Islet of Langerhans (tissue), 1 donor: ENCODE results near the gene DYNC1LI1.

Experiments used
- FAIRE-seq: peaks from one replicate; lab custom pipeline; 2011; peaks lifted over from hg19 to GRCh38; lab: Jason Lieb, UNC

The DYNC1LI1 gene

DNA sequence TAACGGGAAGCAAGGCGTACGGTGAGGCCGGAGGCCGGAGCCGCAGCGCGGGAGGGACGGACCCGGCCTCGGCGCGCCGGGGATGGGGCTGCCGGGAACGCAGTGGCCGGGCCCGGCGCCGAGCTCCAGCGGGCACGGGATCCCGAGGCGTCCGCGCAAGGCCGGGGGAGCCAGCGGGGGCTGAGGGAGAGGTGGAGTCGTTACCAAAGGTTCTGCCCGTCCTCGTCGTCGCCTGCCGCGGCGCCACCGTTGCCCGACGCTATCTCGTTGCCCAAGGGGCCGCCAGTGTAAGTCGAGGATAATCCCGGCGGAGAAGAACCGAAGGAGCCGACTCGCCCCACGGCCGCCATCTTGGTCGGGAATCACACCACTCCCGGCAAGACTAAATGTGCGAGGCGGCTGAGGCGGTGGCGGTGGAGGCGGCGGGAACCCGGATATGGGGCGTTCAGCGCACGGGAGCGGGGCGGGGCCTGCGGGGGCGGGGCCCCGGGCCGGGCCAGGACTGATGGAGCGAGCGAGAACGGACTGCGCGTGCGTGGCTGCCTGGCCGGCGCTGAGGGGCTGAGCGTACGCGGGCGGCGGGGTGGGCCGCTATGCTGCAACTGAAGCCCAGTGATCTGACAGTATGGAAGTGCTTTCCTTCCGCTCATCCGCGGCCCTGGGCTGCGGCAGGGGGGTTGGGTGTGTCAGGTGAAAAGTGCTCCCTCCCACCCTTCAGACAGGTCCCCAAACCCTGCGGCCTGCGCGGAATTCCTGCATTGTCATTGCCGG is at the start of gene DYNC1LI1:
DYNC1LI1 (minus strand) TSS at position 438 of the 771 bp plus-strand sequence; CDS start at position 350, 88 bp downstream.
- no peak for FAIRE-seq

DNA sequence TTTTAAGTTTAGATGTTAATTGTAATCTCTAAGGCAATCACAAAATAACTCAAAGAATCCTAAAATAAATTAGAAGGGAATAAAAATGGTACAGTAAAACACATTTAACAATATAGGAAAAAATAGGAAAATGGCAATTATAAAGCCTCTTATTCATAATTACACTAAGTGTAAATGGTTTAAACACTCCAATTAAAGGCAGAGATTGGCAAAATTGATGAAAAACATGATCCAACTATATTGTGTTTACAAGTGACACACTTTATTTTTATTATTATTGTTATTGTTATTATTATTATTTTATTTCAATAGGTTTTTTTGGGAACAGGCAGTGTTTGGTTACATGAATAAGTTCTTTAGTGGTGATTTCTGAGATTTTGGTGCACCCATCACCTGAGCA is 48.7 kb upstream of the DYNC1LI1 start:
- FAIRE-seq, result no peak

DNA sequence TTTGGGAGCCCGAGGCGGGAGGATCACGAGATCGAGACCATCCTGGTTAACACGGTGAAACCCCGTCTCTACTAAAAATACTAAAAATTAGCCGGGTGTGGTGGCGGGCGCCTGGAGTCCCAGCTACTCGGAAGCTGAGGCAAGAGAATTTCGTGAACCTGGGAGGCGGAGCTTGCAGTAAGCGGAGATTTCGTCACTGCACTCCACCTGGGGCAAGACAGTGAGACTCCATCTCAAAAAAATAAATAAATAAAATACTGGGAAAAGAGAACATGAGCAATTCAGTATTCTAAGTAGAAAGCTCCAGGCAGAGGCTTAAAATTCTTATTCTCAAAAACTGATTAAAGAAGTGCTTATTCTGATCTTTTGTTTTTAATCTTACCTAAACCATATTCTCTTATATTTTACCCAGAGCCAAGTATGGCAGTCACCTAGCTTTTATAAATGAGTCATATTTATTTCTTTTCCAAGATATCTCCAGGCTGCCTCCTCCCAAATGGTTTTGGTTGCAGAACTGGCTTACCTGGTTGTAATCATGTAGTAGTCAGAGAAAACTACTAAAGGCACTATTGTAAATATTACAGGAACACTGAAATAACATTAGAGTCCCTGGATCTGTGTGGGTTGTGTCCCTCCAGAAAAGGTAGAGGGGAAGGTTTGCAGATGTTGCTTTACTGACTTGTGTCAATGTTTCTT is 45.8 kb upstream of the DYNC1LI1 start:
- FAIRE-seq, result no peak

DNA sequence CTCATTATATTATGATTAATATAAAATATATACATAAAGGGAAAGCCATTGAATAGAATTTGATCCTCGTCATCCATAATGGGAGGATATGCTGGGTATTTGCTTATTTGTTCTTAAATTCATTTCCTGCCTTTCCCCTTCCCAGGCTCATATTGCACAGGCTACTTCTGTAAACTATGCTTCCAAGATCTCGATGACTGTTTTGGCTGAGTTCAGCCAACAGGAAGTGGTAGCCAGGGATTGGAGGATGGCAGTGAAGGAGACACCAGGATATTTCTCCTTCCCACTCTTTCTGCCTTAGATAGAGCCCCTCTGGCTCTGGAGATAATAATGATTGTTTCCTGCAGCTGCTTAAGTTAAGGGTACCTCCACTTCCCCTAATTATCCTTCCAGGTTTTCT is 44.3 kb upstream of the DYNC1LI1 start:
- FAIRE-seq, result no peak

DNA sequence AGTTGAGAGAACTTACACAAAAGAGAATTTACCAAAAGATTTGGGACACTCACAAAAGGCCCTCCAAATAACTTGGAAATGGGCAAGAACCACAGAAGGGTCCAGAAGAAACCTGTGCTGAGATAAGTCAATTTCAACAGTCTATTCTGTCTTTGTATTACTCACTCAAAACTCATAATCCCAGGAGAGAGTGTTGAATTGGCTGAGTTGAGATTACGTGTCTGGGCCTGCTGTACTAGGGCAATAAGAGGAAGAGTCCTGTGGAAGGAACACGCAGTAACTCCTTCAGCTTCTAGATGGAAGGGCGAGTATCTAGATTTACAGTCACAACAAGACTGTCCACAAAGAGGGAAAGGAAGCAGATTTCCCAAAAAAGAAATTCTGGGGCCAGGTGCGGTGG is 42.5 kb upstream of the DYNC1LI1 start:
- no peak for FAIRE-seq

DNA sequence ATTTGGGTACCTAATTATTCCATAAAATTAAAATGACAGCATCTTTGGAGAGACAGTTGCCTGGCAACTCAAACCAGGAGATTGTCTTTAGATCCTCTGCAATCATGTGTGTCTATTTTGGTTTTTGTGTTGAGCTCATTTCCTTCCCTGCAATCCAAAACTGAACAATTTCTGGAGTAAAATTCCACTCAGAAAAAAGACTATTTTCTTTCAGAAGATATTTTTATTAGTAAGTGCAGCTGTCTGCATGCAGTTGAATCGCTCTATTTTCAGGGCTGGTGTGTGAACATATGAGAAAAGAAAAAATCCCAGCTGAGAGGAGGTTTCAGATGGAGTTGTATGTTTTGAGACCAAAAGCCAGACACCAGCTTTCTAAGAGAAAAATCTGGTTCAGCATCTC is 41.9 kb upstream of the DYNC1LI1 start:
- no peak for FAIRE-seq

DNA sequence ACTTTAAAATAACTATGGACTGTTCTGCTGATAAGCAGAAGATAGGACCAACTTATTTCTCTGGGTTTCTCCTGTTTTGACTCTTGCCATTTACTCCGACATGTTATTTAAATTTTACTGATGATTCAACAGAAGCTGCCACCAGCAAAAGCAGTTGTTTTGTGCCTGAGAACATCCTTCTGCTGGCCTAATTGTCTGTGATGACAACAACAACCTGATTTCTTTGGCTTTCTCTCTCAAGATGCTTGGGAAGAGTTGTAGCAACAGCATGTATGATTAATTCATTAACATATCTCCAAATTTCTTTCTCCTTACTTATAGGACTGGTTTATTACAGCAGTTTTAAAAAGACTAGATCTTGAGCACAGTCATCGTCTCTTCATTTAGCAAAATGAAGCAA is 36.9 kb upstream of the DYNC1LI1 start:
- FAIRE-seq, result no peak

DNA sequence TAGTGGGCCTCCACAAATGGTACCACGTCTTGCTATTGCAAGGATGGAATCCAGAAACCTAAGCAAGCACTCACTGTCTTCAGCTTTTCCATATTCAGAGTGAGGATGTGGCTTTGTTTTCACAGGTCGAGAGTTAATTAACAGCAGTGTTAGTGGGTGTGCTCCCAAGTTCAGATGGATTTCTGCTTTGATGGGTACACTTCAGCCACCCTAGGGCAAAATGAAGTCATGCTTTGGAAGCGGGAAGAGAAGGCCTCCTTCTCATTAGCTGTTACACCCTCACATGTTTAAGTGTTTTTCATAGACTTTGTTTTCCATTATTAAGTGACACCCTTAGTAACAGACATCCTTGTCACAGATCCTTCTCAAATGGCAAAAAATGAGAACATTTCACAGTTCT is 36.3 kb upstream of the DYNC1LI1 start:
- no peak for FAIRE-seq

DNA sequence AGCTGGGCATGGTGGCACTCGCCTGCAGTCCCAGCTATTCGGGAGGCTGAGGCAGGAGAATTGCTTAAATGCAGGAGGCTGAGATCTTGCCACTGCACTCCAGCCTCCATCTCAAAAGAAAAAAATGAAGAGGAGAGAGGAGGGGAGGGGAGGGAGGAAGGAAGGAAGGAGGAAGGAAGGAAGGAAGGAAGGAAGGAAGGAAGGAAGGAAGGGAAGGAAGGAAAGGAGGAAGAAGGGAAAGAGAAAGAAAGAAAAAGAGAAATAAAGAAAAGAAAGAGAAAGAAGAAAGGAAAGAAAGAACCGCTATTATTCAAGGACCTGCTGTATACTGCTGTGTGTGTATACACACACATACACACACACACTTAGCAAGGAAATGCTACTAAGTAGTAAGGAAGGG is 35.6 kb upstream of the DYNC1LI1 start:
- no peak for FAIRE-seq

DNA sequence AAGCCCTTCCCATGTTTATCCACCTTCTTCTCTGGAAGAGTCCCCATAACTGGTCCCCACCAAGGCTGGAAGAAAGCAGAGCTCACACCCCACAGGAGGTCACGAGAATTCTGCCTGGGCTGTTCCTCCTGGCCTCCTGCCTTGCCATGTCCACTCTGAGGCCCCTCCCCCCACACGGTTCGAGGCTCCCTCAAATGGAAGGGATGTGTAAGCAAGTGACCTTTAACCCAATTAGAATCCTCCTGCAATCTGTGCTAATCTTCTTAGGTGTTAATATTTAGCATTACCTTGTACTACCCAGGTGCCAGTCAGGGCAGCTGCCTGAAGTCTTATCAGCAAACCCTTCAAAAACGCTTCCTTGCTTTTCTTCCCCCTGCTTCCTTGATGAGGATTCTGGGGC is 32.4 kb upstream of the DYNC1LI1 start:
- FAIRE-seq, result no peak

DNA sequence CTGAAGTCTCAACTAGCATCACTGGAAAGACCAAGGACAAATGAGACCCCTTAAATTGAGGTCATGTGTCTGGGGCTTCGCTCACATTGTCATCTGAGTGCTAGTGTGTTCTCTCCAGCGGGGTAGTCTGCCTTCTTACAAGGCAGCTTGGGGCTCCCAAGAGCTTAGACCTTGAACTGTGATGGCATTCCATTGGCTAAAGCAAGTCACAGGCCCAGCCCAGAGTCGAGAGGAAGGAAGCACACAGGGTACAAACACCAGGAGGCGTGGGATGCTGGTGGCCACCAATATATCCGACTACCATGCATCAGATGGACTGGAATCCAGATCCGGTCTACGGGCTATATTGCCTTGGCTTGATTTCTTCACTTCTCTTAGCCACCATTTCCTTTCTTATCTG is 31.5 kb upstream of the DYNC1LI1 start:
- no peak for FAIRE-seq

DNA sequence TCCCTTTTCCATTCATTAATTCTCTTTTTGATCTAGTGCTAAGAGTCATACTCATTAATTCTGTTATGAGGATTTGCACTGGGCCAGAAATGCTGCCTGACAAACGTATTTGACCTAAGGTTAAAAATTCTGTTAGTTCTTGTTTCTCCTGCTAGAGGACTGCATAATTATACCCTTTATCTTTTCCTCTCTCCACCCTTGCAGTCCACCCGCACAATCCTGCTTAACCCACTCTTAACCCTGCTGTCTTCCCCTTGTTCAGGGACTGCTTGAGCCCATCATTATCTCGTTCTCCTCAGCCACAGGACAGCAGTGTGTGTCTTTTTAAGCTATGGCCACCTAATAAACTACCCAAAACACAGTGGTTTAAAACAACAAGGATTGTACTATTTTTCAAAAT is 31.1 kb upstream of the DYNC1LI1 start:
- FAIRE-seq, result no peak

DNA sequence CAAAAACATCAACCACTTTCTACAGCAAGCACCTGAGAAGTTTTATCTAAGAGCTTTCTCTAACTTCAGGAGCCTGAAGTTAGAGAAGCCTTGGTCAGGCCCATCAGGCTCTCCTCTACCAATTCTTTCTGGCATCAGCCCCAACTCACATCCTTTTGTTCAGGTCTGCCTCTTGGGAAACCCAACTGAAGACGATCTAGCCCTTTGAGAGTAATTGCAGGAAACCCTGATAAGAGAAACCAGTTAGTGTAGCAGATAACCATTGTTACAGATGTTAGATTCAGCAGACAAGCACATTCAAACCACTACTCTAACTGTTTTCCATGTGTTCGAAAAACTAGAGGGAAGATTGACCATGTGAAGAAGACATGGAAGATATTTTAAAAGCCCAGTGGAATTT is 27.0 kb upstream of the DYNC1LI1 start:
- FAIRE-seq, result no peak

DNA sequence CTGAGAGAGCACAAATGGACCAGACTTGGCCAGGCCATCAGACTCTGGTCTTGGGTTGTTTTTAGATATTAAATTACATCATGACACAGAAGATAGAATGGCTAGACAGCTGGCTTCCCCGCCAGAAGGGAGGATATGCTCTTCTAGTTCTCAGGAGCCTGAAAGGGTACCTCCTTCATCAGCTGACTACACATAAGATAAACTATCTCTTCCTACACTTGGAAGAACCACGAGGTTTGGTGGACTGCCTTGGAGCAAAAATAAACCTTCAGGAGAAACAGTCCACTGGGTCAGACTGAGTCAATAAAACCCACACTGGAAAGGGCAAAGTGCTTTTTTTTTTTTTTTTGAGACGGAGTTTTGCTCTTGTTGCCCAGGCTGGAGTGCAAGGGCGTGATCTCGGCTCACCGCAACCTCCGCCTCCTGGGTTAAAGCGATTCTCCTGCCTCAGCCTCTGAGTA is 26.3 kb upstream of the DYNC1LI1 start:
- no peak for FAIRE-seq

DNA sequence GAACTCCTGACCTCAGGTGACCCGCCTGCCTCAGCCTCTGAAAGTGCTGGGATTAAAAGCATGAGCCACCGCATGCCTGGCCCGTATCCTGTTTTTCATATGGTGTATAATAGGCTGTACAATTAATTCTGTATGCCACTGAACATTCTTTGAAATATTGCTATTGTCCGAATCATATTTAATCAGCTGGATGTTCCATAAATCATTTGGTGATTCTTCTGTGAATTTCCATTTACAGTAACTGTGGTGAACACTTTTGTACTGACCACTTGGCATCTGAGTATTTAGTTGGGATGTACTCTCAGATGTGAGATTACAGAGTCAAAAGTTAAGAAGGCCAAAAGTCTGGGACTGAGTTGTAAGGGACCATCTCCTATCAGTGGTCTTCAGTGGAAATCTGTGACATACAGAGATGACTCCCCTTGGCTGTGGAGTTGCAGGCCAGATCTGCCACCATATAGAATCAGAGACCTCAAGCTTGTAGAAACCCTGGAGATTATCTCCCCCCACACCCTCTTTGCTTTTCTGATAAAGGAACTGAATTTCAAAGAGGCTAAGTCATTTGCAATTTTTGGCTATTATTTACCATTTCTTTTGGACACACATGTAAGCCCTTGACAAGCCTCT is 25.7 kb upstream of the DYNC1LI1 start:
- no peak for FAIRE-seq

DNA sequence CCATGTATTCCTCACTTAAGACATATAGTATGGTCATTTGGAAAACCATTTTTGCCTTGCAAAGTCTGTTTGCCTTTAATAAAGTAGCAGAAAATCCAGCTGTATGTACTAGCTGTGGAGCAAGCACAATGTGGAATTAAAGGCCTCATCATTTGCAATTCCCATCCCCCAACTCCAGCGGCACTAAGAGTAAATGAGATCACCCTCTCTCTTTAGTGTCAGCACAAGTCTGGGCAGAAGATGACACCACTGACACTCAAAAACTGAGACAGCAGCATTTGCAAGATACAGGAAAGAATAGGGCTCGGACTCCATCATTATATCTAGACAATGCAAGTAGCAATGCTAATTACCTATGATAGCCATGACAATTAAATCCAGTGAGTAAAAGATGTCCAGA is 24.7 kb upstream of the DYNC1LI1 start:
- no peak for FAIRE-seq

DNA sequence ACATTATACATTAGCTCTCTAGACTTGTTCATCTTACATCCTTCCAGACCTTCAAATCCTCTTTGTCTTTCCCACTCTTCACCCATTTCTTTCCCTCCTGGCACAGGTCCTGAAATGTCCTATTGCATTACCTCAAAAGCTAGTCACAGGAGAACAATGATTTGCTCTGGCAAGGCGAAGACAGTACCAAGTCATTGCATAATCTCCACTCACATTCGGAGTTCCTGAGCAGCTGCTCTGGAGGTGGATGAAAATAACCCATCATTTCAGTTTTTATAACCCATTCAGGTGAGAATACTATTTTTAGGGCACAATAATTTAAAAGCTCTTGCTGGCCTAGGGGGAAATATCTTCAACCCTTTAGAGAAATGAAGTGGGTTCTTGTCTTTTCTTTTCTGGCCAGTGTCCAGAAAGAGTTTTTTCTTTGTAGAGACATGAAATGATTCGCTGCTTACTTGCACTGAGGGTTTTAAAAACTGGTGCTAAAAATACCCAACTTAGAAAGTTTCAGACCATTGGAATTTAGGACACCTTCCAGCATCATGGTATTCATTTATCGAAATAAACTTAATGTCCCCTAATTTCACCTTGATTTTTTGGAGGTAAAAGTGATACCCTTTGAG is 23.4 kb upstream of the DYNC1LI1 start:
- FAIRE-seq, result no peak

DNA sequence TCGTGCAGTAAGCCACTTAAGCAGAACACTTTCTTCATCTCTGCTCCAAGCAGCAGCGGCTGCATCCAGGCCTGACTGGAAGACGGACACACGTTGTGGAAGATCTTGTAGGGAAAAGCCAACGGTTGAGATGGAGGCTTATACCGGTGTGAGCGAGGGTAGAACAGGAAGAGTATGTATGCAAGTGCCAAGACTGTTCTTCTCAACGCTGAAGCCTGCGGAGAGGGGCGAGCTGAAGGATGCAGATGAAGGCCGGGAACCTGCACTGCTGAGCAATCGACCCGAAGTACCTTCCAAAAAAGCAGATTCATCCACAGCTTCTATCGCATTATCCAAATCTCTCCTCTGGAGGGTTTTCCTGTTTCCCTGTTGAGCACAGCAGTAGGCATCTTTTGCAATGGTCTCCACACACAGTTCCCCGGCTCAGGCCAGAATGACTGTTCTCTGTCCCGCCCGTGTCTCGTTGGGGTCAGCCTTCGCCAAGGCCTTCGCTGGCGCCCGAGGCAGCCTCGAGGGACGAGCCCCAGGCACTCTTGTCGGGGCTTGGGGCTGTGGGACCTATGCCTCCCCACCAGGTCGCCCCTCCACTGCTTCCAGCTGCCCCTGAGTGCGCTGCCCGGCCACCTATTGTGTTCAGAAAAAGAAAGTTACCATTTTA is 22.2 kb upstream of the DYNC1LI1 start:
- FAIRE-seq, result no peak

DNA sequence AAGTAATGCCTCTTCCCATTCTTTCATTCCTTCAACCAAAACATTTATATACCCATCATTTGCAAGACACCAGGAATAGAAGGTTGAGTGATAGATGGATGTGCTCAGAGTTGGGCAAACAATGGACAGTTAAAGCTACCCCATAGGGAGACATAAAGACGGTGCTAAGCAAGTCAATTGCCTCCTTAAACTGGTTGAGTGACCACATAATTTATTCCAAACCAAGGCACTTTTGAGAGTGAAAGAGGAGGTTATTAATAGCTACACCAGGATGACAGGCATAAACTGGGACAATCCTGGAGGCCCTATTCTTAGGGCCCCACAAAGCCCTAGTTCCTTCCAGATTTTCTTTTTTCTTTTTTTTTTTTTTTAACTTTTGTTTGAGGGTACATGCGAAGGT is 21.4 kb upstream of the DYNC1LI1 start:
- FAIRE-seq, result no peak

DNA sequence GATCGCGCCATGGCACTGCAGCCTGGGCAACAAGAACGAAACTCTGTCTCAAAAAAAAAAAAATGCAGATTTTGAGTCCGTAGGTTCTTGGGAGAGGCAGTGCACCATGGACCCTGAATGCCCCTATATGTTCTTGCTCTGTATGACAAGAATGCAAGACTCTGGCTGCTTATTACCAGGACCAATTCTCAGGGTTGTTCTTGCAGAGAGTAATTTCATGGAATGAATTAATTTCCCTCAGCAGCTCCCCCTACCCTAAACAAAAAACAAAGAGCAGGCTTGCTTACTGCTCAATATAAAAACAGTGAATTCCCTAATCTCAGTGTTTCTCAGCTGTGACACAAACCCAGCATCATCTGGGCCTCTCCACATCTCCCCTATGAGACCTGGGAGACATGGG is 20.5 kb upstream of the DYNC1LI1 start:
- no peak for FAIRE-seq

DNA sequence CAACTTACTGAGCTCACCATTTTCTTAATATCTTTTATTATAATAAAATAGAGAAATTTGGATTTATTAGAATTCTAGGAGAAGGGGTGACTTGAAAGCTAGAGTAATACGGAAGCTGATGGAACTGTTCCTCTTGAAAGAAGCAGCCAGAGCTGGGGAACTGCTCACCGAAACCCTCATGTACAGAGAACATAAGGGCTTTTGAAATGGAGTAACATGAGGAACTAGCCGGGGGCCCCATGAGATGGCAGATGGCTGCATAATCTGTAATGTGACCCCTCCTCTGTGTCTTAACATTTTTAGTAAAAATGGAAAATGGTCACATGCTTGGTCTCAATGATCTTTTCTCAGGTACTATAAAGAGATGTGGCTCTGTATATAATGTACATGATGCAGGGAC is 15.7 kb upstream of the DYNC1LI1 start:
- FAIRE-seq, result no peak

DNA sequence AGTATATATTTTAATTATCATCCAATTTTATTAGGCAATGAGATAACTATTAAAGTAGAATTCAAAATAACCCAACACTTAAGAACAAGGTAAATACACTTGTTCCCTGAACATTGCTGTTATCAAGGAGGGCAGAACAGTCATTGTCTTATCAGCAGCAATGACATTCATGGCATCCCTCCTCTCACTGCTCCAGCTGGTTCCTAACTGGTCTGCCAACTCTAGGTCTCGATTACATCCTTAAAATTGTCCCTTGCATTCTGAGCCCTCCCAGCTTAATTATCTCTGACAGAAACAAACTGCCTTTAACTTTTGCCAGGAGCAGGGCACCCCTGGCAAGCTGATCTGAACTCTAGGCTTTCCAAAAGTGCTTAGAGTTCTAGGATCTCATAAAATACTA is 14.0 kb upstream of the DYNC1LI1 start:
- FAIRE-seq, result no peak

DNA sequence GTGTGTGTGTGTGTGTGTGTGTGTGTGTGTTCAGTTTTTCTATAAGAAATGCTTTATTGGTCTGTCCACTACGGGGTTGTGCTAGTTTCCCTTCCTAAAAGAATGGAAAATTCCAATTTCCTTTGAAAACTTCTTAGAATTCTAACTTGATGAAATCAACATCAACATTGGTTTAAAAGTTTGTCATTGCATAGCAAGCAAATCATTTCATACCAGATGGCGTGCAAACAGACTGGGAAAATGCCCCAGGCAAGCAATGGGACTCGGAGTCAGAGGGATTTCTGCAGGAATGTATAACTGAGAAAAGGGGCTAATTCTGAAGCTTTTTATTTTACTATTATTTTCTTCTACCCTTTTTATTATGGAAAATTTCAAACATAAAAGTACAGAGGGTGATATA is 13.1 kb upstream of the DYNC1LI1 start:
- no peak for FAIRE-seq
